GM12801 (cell line): ENCODE measurements around the gene CDKL4.

Experiments used
- TF ChIP-seq, protein P1 (sequence below): IDR thresholded peaks from one replicate; pipeline ENCODE4 v1.5.1; 2011; ENCODE audit warnings: control low read depth; ENCODE audit not compliant: insufficient read length; ENCODE audit errors: extremely low read depth

CDKL4 gene

DNA sequence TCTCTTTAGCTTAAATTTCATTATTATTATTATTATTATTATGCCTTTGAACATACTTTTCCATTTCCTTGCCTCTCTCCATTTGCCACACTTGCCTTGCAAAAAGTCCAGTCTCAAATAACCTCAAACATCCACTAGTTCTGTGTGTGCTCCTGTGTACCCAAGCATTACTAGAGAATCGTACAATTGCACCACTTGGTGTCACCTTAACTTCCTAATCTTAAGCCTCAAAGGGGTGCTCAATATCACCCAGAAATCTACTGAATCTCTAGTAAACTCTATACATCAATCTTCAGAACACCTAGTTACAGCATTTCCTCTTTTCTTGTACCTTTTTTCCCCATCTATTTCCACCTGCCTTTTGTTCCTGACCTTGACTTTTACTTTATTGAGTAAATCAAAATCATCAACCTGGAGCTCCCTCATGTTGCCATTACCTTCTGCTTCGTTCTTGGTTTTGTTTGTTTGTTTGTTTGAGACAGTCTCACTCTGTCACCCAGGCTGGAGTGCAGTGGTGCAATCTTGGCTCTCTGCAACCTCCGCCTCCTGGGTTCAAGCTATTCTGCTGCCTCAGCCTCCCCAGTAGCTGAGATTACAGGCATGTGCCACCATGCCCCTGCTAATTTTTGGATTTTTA, 110.4 kb downstream of the CDKL4 start:
- TF ChIP-seq, protein P1, sequence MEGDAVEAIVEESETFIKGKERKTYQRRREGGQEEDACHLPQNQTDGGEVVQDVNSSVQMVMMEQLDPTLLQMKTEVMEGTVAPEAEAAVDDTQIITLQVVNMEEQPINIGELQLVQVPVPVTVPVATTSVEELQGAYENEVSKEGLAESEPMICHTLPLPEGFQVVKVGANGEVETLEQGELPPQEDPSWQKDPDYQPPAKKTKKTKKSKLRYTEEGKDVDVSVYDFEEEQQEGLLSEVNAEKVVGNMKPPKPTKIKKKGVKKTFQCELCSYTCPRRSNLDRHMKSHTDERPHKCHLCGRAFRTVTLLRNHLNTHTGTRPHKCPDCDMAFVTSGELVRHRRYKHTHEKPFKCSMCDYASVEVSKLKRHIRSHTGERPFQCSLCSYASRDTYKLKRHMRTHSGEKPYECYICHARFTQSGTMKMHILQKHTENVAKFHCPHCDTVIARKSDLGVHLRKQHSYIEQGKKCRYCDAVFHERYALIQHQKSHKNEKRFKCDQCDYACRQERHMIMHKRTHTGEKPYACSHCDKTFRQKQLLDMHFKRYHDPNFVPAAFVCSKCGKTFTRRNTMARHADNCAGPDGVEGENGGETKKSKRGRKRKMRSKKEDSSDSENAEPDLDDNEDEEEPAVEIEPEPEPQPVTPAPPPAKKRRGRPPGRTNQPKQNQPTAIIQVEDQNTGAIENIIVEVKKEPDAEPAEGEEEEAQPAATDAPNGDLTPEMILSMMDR = no peak

DNA sequence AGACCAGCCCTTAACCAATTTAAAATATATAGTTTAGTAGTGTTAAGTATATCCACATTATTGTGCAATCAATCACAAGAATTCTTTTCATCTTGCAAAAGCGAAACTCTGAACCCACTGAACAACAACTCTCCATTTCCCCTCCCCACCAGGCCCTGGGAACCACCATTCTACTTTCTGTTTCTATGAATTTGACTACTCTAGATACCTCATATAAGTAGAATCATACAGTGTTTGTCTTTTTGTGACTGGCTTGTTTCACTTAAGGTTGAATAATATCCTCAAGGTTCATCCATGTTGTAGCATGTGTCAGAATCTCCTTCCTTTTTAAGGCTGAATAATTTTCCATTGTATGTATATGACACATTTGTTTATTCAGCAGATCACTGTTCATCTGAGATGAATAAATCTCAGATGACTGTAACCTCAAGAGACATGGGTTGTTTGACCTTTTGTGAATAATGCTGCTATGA, 114.8 kb downstream of the CDKL4 start:
- TF ChIP-seq, protein P1 = no peak

DNA sequence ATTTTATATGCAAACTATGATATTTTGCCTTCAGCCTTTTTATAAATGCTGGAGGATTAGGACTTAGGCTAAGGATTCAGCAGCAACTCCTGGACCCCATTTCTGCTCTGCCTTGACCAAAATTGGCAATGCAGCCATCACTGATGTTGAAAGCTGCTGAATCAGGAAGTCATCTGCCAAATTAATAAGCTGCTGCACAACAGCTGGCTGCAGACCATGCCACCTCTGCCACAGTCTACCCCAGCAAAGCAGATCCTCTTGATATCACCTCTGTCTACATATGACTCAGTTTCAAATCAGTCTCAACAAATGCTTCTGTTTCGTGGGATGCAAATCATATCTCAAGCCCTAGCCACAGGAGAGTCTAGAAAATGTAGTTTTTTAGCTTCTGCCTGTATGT, 115.8 kb downstream of the CDKL4 start:
- TF ChIP-seq, protein P1 = no peak
